Skin epidermis (tissue), 12 donors: ENCODE results near the gene GPR37L1.
"Not testable (repeated sequence)": the region's sequence is repeated elsewhere in the genome, so short reads cannot be mapped to it uniquely, and the experiment has no call there.

Source experiments
- H3K27ac ChIP-seq, 21 experiments: fragments of 200-600 bp; sonication (generic) in 11 of 21; one replicate each; pipeline ENCODE4 v1.5.0; 2020; ENCODE audit warnings: mild to moderate bottlenecking in 3 of 21, inconsistent platforms in 2 of 21, moderate library complexity in 2 of 21
- H3K4me3 ChIP-seq, 7 experiments: fragments of 200-600 bp; sonication (generic) in 2 of 7; one replicate each; pipeline ENCODE4 v1.5.0; 2020; ENCODE audit warnings: inconsistent platforms in 2 of 7, mild to moderate bottlenecking in 2 of 7, moderate library complexity in 1 of 7

Gene GPR37L1

GRCh38 chr1:202163281-202164270 is 40.9 kb downstream of the GPR37L1 start:
- no peak overlapping the region for H3K4me3 ChIP-seq
- H3K27ac ChIP-seq = peak overlapping the region in 14 of 21 experiments; percentile 13 to 94 (median 74)

- Histone ChIP-seq H3K27ac (peak overlapping the region in 11 of 21 experiments; percentile 11 to 94 (median 43)), H3K4me3 (no peak overlapping the region)
Measured at GRCh38 chr1:202164271-202165037, 41.7 kb downstream of the GPR37L1 start.

GRCh38 chr1:202165267-202165941 is 42.7 kb downstream of the GPR37L1 start:
- peak overlapping the region in 14 of 21 experiments; percentile 11 to 94 (median 45) for H3K27ac ChIP-seq
- H3K4me3 ChIP-seq = no peak overlapping the region

GRCh38 chr1:202165942-202166843 is 43.5 kb downstream of the GPR37L1 start:
- H3K27ac ChIP-seq = peak overlapping the region in 11 of 21 experiments; percentile 16 to 94 (median 39)
- H3K4me3 ChIP-seq = no peak overlapping the region

GRCh38 chr1:202167054-202167453 is 44.3 kb downstream of the GPR37L1 start:
- H3K27ac ChIP-seq, H3K4me3 ChIP-seq: not testable (repeated sequence)

GRCh38 chr1:202167708-202168415 is 45.1 kb downstream of the GPR37L1 start:
- Histone ChIP-seq H3K27ac (peak overlapping the region in 1 of 21 experiments; percentile 7), H3K4me3 (no peak overlapping the region)

- Histone ChIP-seq H3K4me3 (no peak overlapping the region), H3K27ac (no peak overlapping the region)
Measured at GRCh38 chr1:202168861-202169260, 46.1 kb downstream of the GPR37L1 start.

- H3K27ac ChIP-seq = no peak overlapping the region
- no peak overlapping the region for H3K4me3 ChIP-seq
Measured at GRCh38 chr1:202170726-202171125, 48.0 kb downstream of the GPR37L1 start.

GRCh38 chr1:202171292-202172014 is 48.7 kb downstream of the GPR37L1 start:
- no peak overlapping the region for H3K27ac ChIP-seq

GRCh38 chr1:202172015-202172355 is 49.3 kb downstream of the GPR37L1 start:
- Histone ChIP-seq H3K27ac (no peak overlapping the region), H3K4me3 (no peak overlapping the region)

More at GRCh38 chr1:202171292-202172014, 48.7 kb downstream of the GPR37L1 start:
- H3K4me3 ChIP-seq = no peak overlapping the region

GRCh38 chr1:202173993-202174392 is 51.3 kb downstream of the GPR37L1 start:
- Histone ChIP-seq H3K4me3 (no peak overlapping the region), H3K27ac (no peak overlapping the region)

- H3K27ac ChIP-seq = no peak overlapping the region
- no peak overlapping the region for H3K4me3 ChIP-seq
Measured at GRCh38 chr1:202176949-202177927, 54.5 kb downstream of the GPR37L1 start.

- Histone ChIP-seq H3K27ac (no peak overlapping the region), H3K4me3 (no peak overlapping the region)
Measured at GRCh38 chr1:202179828-202180750, 57.4 kb downstream of the GPR37L1 start.

- not testable (repeated sequence) for H3K27ac ChIP-seq, H3K4me3 ChIP-seq
Measured at GRCh38 chr1:202180751-202181139, 58.0 kb downstream of the GPR37L1 start.

- Histone ChIP-seq H3K4me3 (no peak overlapping the region), H3K27ac (no peak overlapping the region)
Measured at GRCh38 chr1:202181586-202181985, 58.9 kb downstream of the GPR37L1 start.
